SK-N-SH treated with all-trans-retinoic acid at 6 μM for 48 hours (cell line): ENCODE results near the gene SETD1A.

ENCODE experiments used
- ATAC-seq: fragments of 200-7000 bp; cut with Tn5 transposase; 3 replicates; pipeline ENCODE4 v1.9.1; 2020; ENCODE audit warnings: mild to moderate bottlenecking, moderate library complexity
- ARNTL ChIP-seq: fragments of 450-650 bp; formaldehyde crosslinking; IDR thresholded peaks from 2 replicates; pipeline ENCODE4 v1.5.0; 2020; ENCODE audit warnings: low read depth, mild to moderate bottlenecking, moderate library complexity, borderline replicate concordance
- BACH2 ChIP-seq: fragments of 250-450 bp; sonication (Bioruptor Pico); IDR thresholded peaks from 2 replicates; pipeline ENCODE4 v1.9.0; 2021; ENCODE audit warnings: mild to moderate bottlenecking, borderline replicate concordance
- CREB5 ChIP-seq: fragments of 250-450 bp; sonication (Bioruptor Pico); IDR thresholded peaks from 2 replicates; pipeline ENCODE4 v1.5.1; 2020; ENCODE audit warnings: low read depth, mild to moderate bottlenecking, moderate library complexity
- CSDC2 ChIP-seq: fragments of 250-450 bp; sonication (Bioruptor Pico); IDR thresholded peaks from 2 replicates; pipeline ENCODE4 v1.5.0; 2020; ENCODE audit warnings: mild to moderate bottlenecking, moderate library complexity
- CSRNP3 ChIP-seq: fragments of 250-450 bp; sonication (Bioruptor Pico); IDR thresholded peaks from 2 replicates; pipeline ENCODE4 v1.5.1; 2021; ENCODE audit warnings: mild to moderate bottlenecking, moderate library complexity
- ESRRG ChIP-seq: fragments of 250-450 bp; sonication (Bioruptor Pico); IDR thresholded peaks from 2 replicates; pipeline ENCODE4 v1.6.1; 2021; ENCODE audit warnings: mild to moderate bottlenecking
- GLIS3 ChIP-seq: fragments of 250-450 bp; sonication (Bioruptor Pico); IDR thresholded peaks from 2 replicates; pipeline ENCODE4 v1.5.0; 2020; ENCODE audit warnings: mild to moderate bottlenecking, moderate library complexity
- PATZ1 ChIP-seq: fragments of 250-450 bp; sonication (Bioruptor Pico); IDR thresholded peaks from 2 replicates; pipeline ENCODE4 v1.8.0; 2020; ENCODE audit warnings: mild to moderate bottlenecking, moderate library complexity, borderline replicate concordance
- POU6F1 ChIP-seq: fragments of 250-450 bp; sonication (Bioruptor Pico); IDR thresholded peaks from 2 replicates; pipeline ENCODE4 v1.8.0; 2021; ENCODE audit warnings: low read depth, mild to moderate bottlenecking, moderate library complexity, borderline replicate concordance
- RARB ChIP-seq: fragments of 250-450 bp; sonication (Bioruptor Pico); IDR thresholded peaks from 2 replicates; pipeline ENCODE4 v1.8.0; 2021; ENCODE audit warnings: mild to moderate bottlenecking, moderate library complexity
- SNAI2 ChIP-seq: fragments of 250-450 bp; sonication (Bioruptor Pico); IDR thresholded peaks from 2 replicates; pipeline ENCODE4 v1.5.0; 2020; ENCODE audit warnings: mild to moderate bottlenecking, moderate library complexity
- TSHZ2 ChIP-seq: fragments of 250-450 bp; sonication (Bioruptor Pico); IDR thresholded peaks from 2 replicates; pipeline ENCODE4 v1.5.0; 2020; ENCODE audit warnings: mild to moderate bottlenecking, moderate library complexity
- ZC3H10 ChIP-seq: fragments of 250-450 bp; sonication (Bioruptor Pico); IDR thresholded peaks from 2 replicates; pipeline ENCODE4 v1.5.1; 2021; ENCODE audit warnings: mild to moderate bottlenecking, moderate library complexity
- ZFP3 ChIP-seq: fragments of 250-450 bp; sonication (Bioruptor Pico); IDR thresholded peaks from 2 replicates; pipeline ENCODE4 v1.5.0; 2020; ENCODE audit warnings: mild to moderate bottlenecking, moderate library complexity
- ZFP30 ChIP-seq: fragments of 450-650 bp; formaldehyde crosslinking; IDR thresholded peaks from 2 replicates; pipeline ENCODE4 v1.5.0; 2022; ENCODE audit warnings: mild to moderate bottlenecking, moderate library complexity
- ZNF565 ChIP-seq: fragments of 450-650 bp; formaldehyde crosslinking; conservative IDR thresholded peaks from 2 replicates; pipeline ENCODE4 v1.5.0; 2020; ENCODE audit warnings: low read depth, mild to moderate bottlenecking, moderate library complexity
- ZNF70 ChIP-seq: fragments of 450-650 bp; formaldehyde crosslinking; IDR thresholded peaks from 2 replicates; pipeline ENCODE4 v1.5.0; 2020; ENCODE audit warnings: mild to moderate bottlenecking, moderate library complexity
- ZNF8 ChIP-seq: fragments of 450-650 bp; formaldehyde crosslinking; IDR thresholded peaks from 2 replicates; pipeline ENCODE4 v1.5.0; 2020; ENCODE audit warnings: mild to moderate bottlenecking, moderate library complexity

Gene SETD1A

GRCh38 chr16:30918614-30919013 is 38.9 kb upstream of the SETD1A start:
- ATAC-seq = no peak
- TF ChIP-seq PATZ1 (no peak), ZFP3 (CRISPR knock-in tag) (no peak), CREB5 (CRISPR knock-in tag) (no peak), ZC3H10 (CRISPR knock-in tag) (no peak), ZNF8 (no peak)

GRCh38 chr16:30920891-30921290 is 36.7 kb upstream of the SETD1A start:
- no peak for ATAC-seq
- TF ChIP-seq ARNTL (CRISPR knock-in tag) (no peak), POU6F1 (CRISPR knock-in tag) (no peak), TSHZ2 (CRISPR knock-in tag) (no peak), SNAI2 (CRISPR knock-in tag) (no peak), ZFP30 (CRISPR knock-in tag) (no peak), CSRNP3 (no peak), PATZ1 (no peak), ESRRG (CRISPR knock-in tag) (no peak), GLIS3 (CRISPR knock-in tag) (no peak), RARB (no peak)

- ATAC-seq = no peak
- no peak for TF ChIP-seq SNAI2 (CRISPR knock-in tag)
- no peak for TF ChIP-seq CSDC2
- no peak for TF ChIP-seq CSRNP3
- TF ChIP-seq GLIS3 (CRISPR knock-in tag) = no peak
- no peak for TF ChIP-seq ESRRG (CRISPR knock-in tag)
- TF ChIP-seq BACH2 (CRISPR knock-in tag) = no peak
- TF ChIP-seq ZNF70 (CRISPR knock-in tag) = no peak
- no peak for TF ChIP-seq ZNF565 (CRISPR knock-in tag)
Observed at GRCh38 chr16:30921459-30921747, 36.2 kb upstream of the SETD1A start.
